Lower lobe of right lung (tissue), 2 donors: ENCODE results near the gene CORO1A. TPM values are rescaled to one million over a fixed set of nuclear protein-coding genes. Genes with fewer than 3 reads are reported as not detected.
A peak's percentile ranks its signal among the peaks of the same experiment; 100 is the strongest.
"Not testable (repeated sequence)": the region's sequence is repeated elsewhere in the genome, so short reads cannot be mapped to it uniquely, and the experiment has no call there.

Experiments used
- ATAC-seq, 2 donors: fragments of 200-7000 bp; cut with Tn5 transposase; one replicate each; pipeline ENCODE4 v1.9.1; 2020 to 2022; ENCODE audit warnings: mild to moderate bottlenecking in 2 of 2, moderate library complexity in 2 of 2
- DNase-seq: peaks from one replicate; pipeline ENCODE4 v3.0.0-alpha.2; 2020
- H3K27ac ChIP-seq: fragments of 200-600 bp; one replicate; pipeline ENCODE4 v1.8.0; 2022
- H3K27me3 ChIP-seq: fragments of 200-600 bp; one replicate; pipeline ENCODE4 v1.8.0; 2022; ENCODE audit warnings: low read depth
- H3K36me3 ChIP-seq: fragments of 200-600 bp; one replicate; pipeline ENCODE4 v1.8.0; 2022; ENCODE audit warnings: mild to moderate bottlenecking
- H3K4me1 ChIP-seq: fragments of 200-600 bp; one replicate; pipeline ENCODE4 v1.8.0; 2022
- H3K4me3 ChIP-seq: fragments of 200-600 bp; one replicate; pipeline ENCODE4 v1.8.0; 2022; ENCODE audit warnings: mild to moderate bottlenecking
- H3K9me3 ChIP-seq: fragments of 200-600 bp; one replicate; pipeline ENCODE4 v1.8.0; 2022
- intact Hi-C: fragments of 100-400 bp; cut with DNase I; formaldehyde crosslinking; loops from one replicate; pipeline ENCODE4 v1.11.0; 2022
- total RNA-seq: library from RNA; stranded (reverse); fragmentation: NEBNext Ultra II Directional; extraction: Animal tissue kit (Norgen Biotek cat#: 25700); gene quantifications from one replicate; pipeline ENCODE4 v1.2.1, GENCODE V29; 2021
- TF ChIP-seq, protein P1 (sequence below): fragments of 200-600 bp; IDR thresholded peaks from one replicate; pipeline ENCODE4 v1.8.0; 2022; ENCODE audit warnings: antibody characterized with exemption, mild to moderate bottlenecking
- donor health status: DM: no; HTN: yes; CAD: no; lungs with severe emphysema.

CORO1A gene
- total RNA-seq, 1 donor from 2014 or later, result 76.3 TPM

- Histone ChIP-seq H3K27me3 (no peaks in the 10 kb centered on the region), H3K27ac (no peak overlapping the region), H3K4me3 (no peak overlapping the region), H3K9me3 (no peaks in the 10 kb centered on the region), H3K4me1 (no peaks in the 10 kb centered on the region), H3K36me3 (no peaks in the 10 kb centered on the region)
- intact Hi-C loops, result no loop called here
- no peak for DNase-seq
- ATAC-seq, result no peak
- TF ChIP-seq, protein P1, sequence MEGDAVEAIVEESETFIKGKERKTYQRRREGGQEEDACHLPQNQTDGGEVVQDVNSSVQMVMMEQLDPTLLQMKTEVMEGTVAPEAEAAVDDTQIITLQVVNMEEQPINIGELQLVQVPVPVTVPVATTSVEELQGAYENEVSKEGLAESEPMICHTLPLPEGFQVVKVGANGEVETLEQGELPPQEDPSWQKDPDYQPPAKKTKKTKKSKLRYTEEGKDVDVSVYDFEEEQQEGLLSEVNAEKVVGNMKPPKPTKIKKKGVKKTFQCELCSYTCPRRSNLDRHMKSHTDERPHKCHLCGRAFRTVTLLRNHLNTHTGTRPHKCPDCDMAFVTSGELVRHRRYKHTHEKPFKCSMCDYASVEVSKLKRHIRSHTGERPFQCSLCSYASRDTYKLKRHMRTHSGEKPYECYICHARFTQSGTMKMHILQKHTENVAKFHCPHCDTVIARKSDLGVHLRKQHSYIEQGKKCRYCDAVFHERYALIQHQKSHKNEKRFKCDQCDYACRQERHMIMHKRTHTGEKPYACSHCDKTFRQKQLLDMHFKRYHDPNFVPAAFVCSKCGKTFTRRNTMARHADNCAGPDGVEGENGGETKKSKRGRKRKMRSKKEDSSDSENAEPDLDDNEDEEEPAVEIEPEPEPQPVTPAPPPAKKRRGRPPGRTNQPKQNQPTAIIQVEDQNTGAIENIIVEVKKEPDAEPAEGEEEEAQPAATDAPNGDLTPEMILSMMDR, result no peak
Observed at GRCh38 chr16:30157214-30157613, 26.2 kb upstream of the CORO1A start.

GRCh38 chr16:30163538-30163937 lies 19.9 kb upstream of the CORO1A start:
- Histone ChIP-seq H3K9me3 (no peaks in the 10 kb centered on the region), H3K36me3 (no peaks in the 10 kb centered on the region), H3K4me1 (peaks cover 11% of the 10 kb centered on the region), H3K27me3 (no peaks in the 10 kb centered on the region), H3K4me3 (no peak overlapping the region), H3K27ac (no peak overlapping the region)
- DNase-seq (no peak), ATAC-seq (no peak)
- intact Hi-C loops, result no loop called here
- TF ChIP-seq, protein P1, result no peak

DNA sequence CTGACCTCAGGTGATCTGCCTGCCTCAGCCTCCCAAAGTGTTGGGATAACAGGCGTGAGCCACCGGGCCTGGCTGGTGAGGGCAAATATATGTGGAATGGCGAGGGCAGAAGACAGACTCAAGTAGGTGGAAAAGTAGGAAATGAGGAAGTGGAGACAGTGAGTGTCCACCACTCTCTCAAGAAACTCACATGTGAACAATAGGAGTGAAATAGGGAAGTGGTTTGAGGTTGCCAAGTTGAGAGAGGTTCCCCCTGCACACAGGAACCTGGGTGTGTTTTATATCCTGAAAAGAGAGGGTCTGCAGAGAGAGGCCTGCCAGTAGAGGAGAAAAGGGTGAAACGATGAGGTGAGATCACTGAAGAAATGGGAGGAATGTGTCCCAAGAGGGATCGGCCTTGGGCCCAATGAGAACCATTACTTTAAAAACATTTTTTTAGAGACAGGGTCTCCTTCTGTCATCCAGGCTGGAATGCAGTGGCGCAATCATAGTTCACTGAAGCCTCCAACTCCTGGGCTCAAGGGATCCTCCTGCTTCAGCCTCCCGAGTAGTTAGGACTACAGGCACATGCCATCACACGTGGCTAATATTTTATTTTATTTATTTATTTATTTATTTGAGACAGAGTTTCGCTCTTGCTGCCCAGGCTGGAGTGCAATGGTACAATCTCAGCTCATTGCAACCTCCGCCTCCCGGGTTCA lies 17.1 kb upstream of the CORO1A start:
- no peaks in the 10 kb centered on the region for H3K36me3 ChIP-seq
- ATAC-seq (peak; percentile 71 to 84), DNase-seq (no peak)
- H3K4me3 ChIP-seq, result no peak overlapping the region
- peaks cover 11% of the 10 kb centered on the region for H3K4me1 ChIP-seq
- intact Hi-C loops, result no loop called here
- no peaks in the 10 kb centered on the region for H3K9me3 ChIP-seq
- TF ChIP-seq, protein P1, result no peak
- no peaks in the 10 kb centered on the region for H3K27me3 ChIP-seq
- H3K27ac ChIP-seq, result no peak overlapping the region

GRCh38 chr16:30168746-30169145 lies 14.7 kb upstream of the CORO1A start:
- intact Hi-C loops, H3K27me3 ChIP-seq, H3K36me3 ChIP-seq, H3K9me3 ChIP-seq, ATAC-seq, H3K27ac ChIP-seq, DNase-seq, H3K4me3 ChIP-seq: not testable (repeated sequence)
- peaks cover 11% of the 10 kb centered on the region for H3K4me1 ChIP-seq

GRCh38 chr16:30169416-30169815 lies 14.0 kb upstream of the CORO1A start:
- H3K36me3 ChIP-seq, H3K27ac ChIP-seq, intact Hi-C loops, H3K9me3 ChIP-seq, H3K27me3 ChIP-seq, H3K4me3 ChIP-seq, DNase-seq, ATAC-seq: not testable (repeated sequence)
- H3K4me1 ChIP-seq, result peaks cover 11% of the 10 kb centered on the region

DNA sequence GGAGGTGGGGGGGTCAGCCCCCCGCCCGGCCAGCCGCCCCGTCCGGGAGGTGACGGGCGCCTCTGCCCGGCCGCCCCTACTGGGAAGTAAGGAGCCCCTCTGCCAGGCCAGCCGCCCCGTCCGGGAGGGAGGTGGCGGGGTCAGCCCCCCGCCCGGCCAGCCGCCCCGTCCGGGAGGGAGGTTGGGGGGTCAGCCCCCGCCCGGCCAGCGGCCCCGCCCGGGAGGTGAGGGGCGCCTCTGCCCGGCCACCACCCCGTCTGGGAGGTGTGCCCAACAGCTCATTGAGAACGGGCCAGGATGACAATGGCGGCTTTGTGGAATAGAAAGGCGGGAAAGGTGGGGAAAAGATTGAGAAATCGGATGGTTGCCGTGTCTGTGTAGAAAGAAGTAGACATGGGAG lies 13.3 kb upstream of the CORO1A start:
- H3K36me3 ChIP-seq, H3K27me3 ChIP-seq, ATAC-seq, intact Hi-C loops, H3K27ac ChIP-seq, H3K9me3 ChIP-seq, DNase-seq, H3K4me3 ChIP-seq: not testable (repeated sequence)
- peaks cover 11% of the 10 kb centered on the region for H3K4me1 ChIP-seq

- H3K27ac ChIP-seq, result no peak overlapping the region
- ATAC-seq, result no peak
- DNase-seq, result no peak
- intact Hi-C loops, result no loop called here
- no peaks in the 10 kb centered on the region for H3K9me3 ChIP-seq
- H3K4me1 ChIP-seq, result no peaks in the 10 kb centered on the region
- no peak overlapping the region for H3K4me3 ChIP-seq
- H3K27me3 ChIP-seq, result no peaks in the 10 kb centered on the region
- H3K36me3 ChIP-seq, result no peaks in the 10 kb centered on the region
- TF ChIP-seq, protein P1, result no peak
Observed at GRCh38 chr16:30173054-30173453, 10.3 kb upstream of the CORO1A start.

GRCh38 chr16:30176876-30177275 lies 6.5 kb upstream of the CORO1A start:
- H3K4me3 ChIP-seq, H3K4me1 ChIP-seq, H3K36me3 ChIP-seq, H3K27ac ChIP-seq, H3K9me3 ChIP-seq, intact Hi-C loops, ATAC-seq, H3K27me3 ChIP-seq: not testable (repeated sequence)
- DNase-seq, result peak; percentile 65
